ENCODE data around the gene SLFN14.
"Not testable (repeated sequence)": the region's sequence is repeated elsewhere in the genome, so short reads cannot be mapped to it uniquely, and the experiment has no call there.

SLFN14 gene

DNA sequence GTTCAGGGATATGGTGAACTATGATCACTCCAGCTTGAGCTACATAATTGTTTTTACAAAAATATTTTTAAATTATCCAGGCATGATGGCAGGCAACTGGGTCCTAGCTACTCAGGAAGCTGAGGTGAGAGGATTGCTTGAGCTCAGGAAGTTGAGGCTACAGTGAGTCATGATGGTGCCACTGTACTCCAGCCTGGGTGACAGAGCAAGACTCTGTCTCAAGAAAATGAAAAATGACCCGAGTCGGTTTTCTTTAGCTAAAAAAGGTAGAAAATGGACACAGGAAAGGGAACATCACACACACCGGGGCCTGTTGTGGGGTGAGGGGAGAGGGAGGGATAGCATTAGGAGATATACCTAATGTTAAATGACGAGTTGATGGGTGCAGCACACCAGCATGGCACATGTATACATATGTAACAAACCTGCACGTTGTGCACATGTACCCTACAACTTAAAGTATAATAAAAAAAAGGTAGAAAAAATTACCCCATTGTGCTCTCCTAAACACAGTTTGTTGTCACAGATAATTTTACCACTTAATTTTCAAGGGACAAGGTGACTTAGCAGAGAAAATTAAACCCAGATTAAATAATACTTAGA is 38.9 kb downstream of the SLFN14 start:
- not testable (repeated sequence) for DNase-seq (ENCODE audit: low spot score)

- DNase-seq (ENCODE audit: low spot score), result no peak
These were observed 39.5 kb downstream of the SLFN14 start for GRCh38 chr17:35521150-35521549.

GRCh38 chr17:35519906-35520442 is 40.6 kb downstream of the SLFN14 start:
- no peak for DNase-seq (ENCODE audit: low spot score)

GRCh38 chr17:35519439-35519838 is 41.2 kb downstream of the SLFN14 start:
- DNase-seq (ENCODE audit: low spot score), result no peak

DNA sequence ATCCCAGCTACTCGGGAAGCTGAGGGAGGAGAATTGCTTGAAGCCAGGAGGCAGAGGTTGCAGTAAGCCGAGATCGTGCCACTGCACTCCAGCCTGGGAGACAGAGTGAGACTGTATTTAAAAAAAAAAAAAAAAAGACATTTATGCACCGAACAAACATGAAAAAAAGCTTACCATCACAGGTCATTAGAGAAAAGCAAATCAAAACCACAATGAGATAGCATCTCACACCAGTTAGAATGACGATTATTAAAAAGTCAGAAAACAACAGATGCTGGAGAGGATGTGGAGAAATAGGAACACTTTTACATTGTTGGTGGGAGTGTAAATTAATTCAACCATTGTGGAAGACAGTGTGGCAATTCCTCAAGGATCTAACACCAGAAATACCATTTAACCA is 42.2 kb downstream of the SLFN14 start:
- DNase-seq (ENCODE audit: low spot score), result not testable (repeated sequence)

DNA sequence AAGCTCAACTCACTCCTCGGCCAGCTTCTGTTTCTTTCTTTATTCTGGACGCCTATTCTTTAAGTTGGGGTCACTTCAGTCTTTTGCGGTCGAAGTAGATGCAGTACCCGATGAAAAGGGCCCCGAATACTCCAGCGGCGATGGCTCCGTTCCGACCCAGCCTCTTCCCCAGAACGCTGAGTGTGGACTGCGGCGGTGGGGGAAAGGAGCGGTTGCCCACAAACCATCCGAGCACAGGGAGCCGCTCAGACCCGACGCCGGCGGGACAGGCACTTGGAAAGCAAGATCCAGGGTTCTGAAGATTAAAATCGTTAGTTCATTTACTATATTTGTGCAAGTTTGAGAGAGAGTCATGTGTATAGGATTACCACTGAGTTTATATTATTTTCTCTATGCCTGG is 45.6 kb downstream of the SLFN14 start:
- no peak for DNase-seq (ENCODE audit: low spot score)

DNA sequence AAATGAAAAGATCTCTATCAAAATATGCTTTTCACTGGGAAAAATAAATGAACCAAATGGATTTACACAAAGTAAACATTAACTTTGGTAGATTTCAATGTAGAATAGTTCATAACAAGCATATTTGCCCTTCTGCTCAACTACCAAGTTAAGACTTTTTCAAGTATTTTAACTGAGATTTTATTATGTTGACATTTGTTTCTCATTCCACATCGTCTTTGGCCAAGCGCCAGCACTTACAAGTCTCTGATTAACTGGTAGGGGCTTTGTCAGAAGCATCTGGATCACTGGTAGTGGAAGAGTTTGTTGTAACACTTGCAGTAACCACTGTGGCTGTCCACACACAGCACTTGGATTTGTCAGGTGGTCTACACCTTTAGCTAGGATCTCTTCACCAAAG is 46.1 kb downstream of the SLFN14 start:
- DNase-seq (ENCODE audit: low spot score), result no peak

All from NAMALWA (cell line).